Measurements from ENCODE around the gene AHCYL2.

GRCh38 chr7:129264534-129264933, 39.7 kb downstream of the AHCYL2 start:
- TF ChIP-seq CTCF (IDR thresholded peaks at IDR 0.05; ENCODE audit: insufficient read depth, low read length, poor library complexity, severe bottlenecking) (no peak), EZH2phosphoT487 (conservative IDR thresholded peaks at IDR 0.05; ENCODE audit: low read length) (no peak)

Data from SU-DHL-6 (cell line).